Mucosa of descending colon (tissue), 3 donors: Measurements from ENCODE around the gene MXD3. TPM values are rescaled to one million over a fixed set of nuclear protein-coding genes. Genes with fewer than 3 reads are reported as not detected.

Source experiments
- ATAC-seq: fragments of 200-7000 bp; cut with Tn5 transposase; one replicate; pipeline ENCODE4 v1.9.1; 2020; ENCODE audit warnings: mild to moderate bottlenecking, moderate library complexity
- DNase-seq, 3 donors: peaks; one replicate each; pipeline ENCODE4 v3.0.0-alpha.2; 2020
- H3K36me3 ChIP-seq: fragments of 200-600 bp; one replicate; pipeline ENCODE4 v1.8.0; 2021; ENCODE audit warnings: low read depth, mild to moderate bottlenecking
- H3K4me1 ChIP-seq: fragments of 200-600 bp; one replicate; pipeline ENCODE4 v1.8.0; 2021; ENCODE audit warnings: low read depth, mild to moderate bottlenecking
- H3K4me3 ChIP-seq: fragments of 200-600 bp; one replicate; pipeline ENCODE4 v1.8.0; 2021; ENCODE audit warnings: mild to moderate bottlenecking
- H3K9me3 ChIP-seq: fragments of 200-600 bp; one replicate; pipeline ENCODE4 v1.8.0; 2021; ENCODE audit warnings: mild to moderate bottlenecking
- CTCF ChIP-seq: fragments of 200-600 bp; IDR thresholded peaks from one replicate; pipeline ENCODE4 v1.8.0; 2022; ENCODE audit warnings: antibody characterized with exemption, mild to moderate bottlenecking
- intact Hi-C, 2 donors: fragments of 100-400 bp; cut with DNase I in 1 of 2; cut with micrococcal nuclease in 1 of 2; formaldehyde crosslinking; loops; one replicate each; pipeline versions ENCODE4 v1.11.0 to v1.11.1; 2022; cut with DNase I, micrococcal nuclease
- total RNA-seq, 3 donors: library from RNA; stranded (reverse); fragmentation: NEBNext Ultra II Directional in 2 of 3; extraction: Animal tissue kit (Norgen Biotek cat#: 25700) in 2 of 3; gene quantifications; one replicate each; pipeline versions ENCODE4 v1.2.1 to v1.2.4, GENCODE V29; 2021 to 2023
- donor health status: DM: no; HTN: no; CAD: no; lungs with moderate emphysema.
- donor health status: DM: no; HTN: no; CAD: no.
- donor health status: DM: no; HTN: yes; CAD: no.

Gene MXD3
- total RNA-seq, 3 donors from 2014 or later: 10.3 to 19.4 (median 10.9) TPM

DNA sequence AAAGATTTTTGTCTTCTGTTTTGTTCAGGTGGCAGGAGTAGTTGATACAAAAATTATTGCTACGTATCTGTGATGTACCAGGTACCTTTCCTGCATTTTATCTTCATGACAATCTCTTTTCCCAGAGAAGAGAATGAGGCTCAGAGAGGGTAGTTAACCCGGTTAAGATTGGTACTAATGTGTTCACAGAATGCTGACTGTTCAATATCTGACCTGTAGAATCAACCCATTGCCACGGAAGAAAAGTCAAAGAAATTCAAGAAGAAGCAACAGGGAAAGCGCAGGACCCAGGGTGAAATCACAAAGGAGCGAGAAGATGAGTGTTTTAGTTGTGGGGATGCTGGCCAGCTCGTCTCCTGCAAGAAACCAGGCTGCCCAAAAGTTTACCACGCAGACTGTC, 20.0 kb downstream of the MXD3 start:
- Histone ChIP-seq H3K36me3 (peaks cover 15% of the 10 kb centered on the region), H3K4me1 (no peaks in the 10 kb centered on the region), H3K9me3 (no peaks in the 10 kb centered on the region), H3K4me3 (no peak overlapping the region)
- intact Hi-C loops: no loop called here
- TF ChIP-seq CTCF: no peak
- DNase-seq (no peak), ATAC-seq (no peak)

- no peak for ATAC-seq
These were observed 20.7 kb downstream of the MXD3 start for GRCh38 chr5:177290816-177291596.

DNA sequence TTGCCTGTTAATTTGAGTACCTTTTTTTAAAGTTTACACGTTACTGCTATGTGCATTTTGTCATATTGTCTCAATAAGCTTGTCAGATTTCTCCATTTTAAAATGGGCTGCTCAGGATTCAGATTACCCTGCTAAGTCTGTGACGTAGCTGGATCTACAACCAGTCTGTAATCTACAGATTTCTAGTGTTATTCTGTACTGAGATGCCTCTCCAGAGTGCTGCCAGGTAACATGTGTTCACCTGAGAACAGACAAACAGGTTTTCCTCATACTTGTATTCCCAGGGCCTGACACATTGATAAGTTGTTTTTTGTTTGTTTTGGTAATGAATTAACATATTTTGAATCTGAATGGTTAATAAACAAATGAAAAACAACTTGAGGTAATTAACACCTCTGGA, 23.5 kb downstream of the MXD3 start:
- no peak for TF ChIP-seq CTCF
- Histone ChIP-seq H3K9me3 (no peaks in the 10 kb centered on the region), H3K4me3 (no peak overlapping the region), H3K36me3 (peaks cover 13% of the 10 kb centered on the region), H3K4me1 (no peaks in the 10 kb centered on the region)
- ATAC-seq (no peak), DNase-seq (no peak)
- intact Hi-C loops: no loop called here

More at GRCh38 chr5:177290816-177291596, 20.7 kb downstream of the MXD3 start:
- peaks cover 15% of the 10 kb centered on the region for H3K36me3 ChIP-seq
- DNase-seq: no peak
- intact Hi-C loops: no loop called here
- H3K9me3 ChIP-seq: no peaks in the 10 kb centered on the region
- H3K4me1 ChIP-seq: no peaks in the 10 kb centered on the region
- H3K4me3 ChIP-seq: no peak overlapping the region
- TF ChIP-seq CTCF: no peak

DNA sequence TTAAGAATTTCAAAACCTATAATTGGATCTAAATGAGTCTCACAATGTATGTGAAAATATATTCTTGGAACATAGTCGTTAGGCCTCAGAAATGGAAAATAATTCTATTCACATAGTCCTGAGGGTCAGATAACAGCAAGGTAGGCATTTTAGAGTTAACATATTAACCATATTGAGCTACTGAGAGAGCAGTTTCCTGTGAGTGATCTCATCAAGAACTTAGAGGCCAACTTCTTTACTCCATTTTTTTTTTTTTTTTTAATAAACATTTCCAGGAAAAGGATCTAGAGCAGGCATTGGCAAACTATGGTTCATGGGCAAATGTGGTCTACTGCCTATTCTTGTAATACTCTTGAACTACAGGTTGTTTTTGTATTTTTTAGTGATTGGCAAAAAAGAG, 34.8 kb downstream of the MXD3 start:
- no peak for ATAC-seq
- Histone ChIP-seq H3K9me3 (no peaks in the 10 kb centered on the region), H3K4me3 (no peak overlapping the region), H3K4me1 (no peaks in the 10 kb centered on the region), H3K36me3 (peaks cover 3% of the 10 kb centered on the region)
- intact Hi-C loops: no loop called here
- no peak for DNase-seq
- no peak for TF ChIP-seq CTCF

- intact Hi-C loops: no loop called here
- no peak overlapping the region for H3K4me3 ChIP-seq
- H3K4me1 ChIP-seq: no peaks in the 10 kb centered on the region
- no peak for ATAC-seq
- no peaks in the 10 kb centered on the region for H3K9me3 ChIP-seq
- peaks cover 3% of the 10 kb centered on the region for H3K36me3 ChIP-seq
- DNase-seq: no peak
- TF ChIP-seq CTCF: no peak
These were observed 35.8 kb downstream of the MXD3 start for GRCh38 chr5:177275883-177276282.
